Measurements from ENCODE around the gene RAB31. TPM values are rescaled to one million over a fixed set of nuclear protein-coding genes. Genes with fewer than 3 reads are reported as not detected.

Gene RAB31
- total and polyA plus RNA-seq, 11 donors: 3.2 to 67.7 (median 12.8) TPM

GRCh38 chr18:9698497-9698896 lies 9.6 kb upstream of the RAB31 start:
- no peaks in the 10 kb centered on the region for H3K36me3 ChIP-seq
- peaks cover 0 to 18% (median 0%) of the 10 kb centered on the region in 12 donors for H3K4me1 ChIP-seq
- DNase-seq (no peak), ATAC-seq (no peak)
- no peak overlapping the region for H3K4me3 ChIP-seq
- TF ChIP-seq CTCF (IDR thresholded peaks at IDR 0.05) (no peak), POLR2A (IDR thresholded peaks at IDR 0.05) (no peak)
- intact Hi-C loops (cut with DNase I): no loop called here
- no peaks in the 10 kb centered on the region for H3K9me3 ChIP-seq
- WGBS, 4 donors: 83 to 93% (median 90%) methylated on average over 4 of the region's 4 CpGs
- H3K27me3 ChIP-seq: no peaks in the 10 kb centered on the region
- H3K27ac ChIP-seq: no peak overlapping the region

- intact Hi-C loops (cut with DNase I): loop anchor here in 5 of 10 donors (10.0 kb wide), 4 partner anchors 64 to 824 kb away; partner anchors contain the start of genes VAPA (in 2 of the 5) and NAPG (in 1 of the 5)
- Histone ChIP-seq H3K4me1 (peaks cover 0 to 18% (median 0%) of the 10 kb centered on the region in 12 donors), H3K9me3 (no peaks in the 10 kb centered on the region), H3K36me3 (no peaks in the 10 kb centered on the region), H3K27me3 (no peaks in the 10 kb centered on the region), H3K27ac (no peak overlapping the region), H3K4me3 (no peak overlapping the region)
- ATAC-seq (no peak), DNase-seq (no peak)
- 60 to 78% (median 64%) methylated on average over 6 of the region's 6 CpGs for WGBS, 4 donors
- TF ChIP-seq CTCF (IDR thresholded peaks at IDR 0.05) (no peak), POLR2A (IDR thresholded peaks at IDR 0.05) (no peak)
Observed at GRCh38 chr18:9700261-9700796, 7.8 kb upstream of the RAB31 start.

- Histone ChIP-seq H3K4me3 (no peak overlapping the region), H3K27ac (peak overlapping the region in 1 of 12 donors; percentile 69), H3K27me3 (no peaks in the 10 kb centered on the region), H3K36me3 (no peaks in the 10 kb centered on the region), H3K9me3 (no peaks in the 10 kb centered on the region), H3K4me1 (peaks cover 0 to 18% (median 0%) of the 10 kb centered on the region in 12 donors)
- TF ChIP-seq POLR2A (IDR thresholded peaks at IDR 0.05) (no peak), CTCF (IDR thresholded peaks at IDR 0.05) (no peak)
- no peak for DNase-seq
- intact Hi-C loops (cut with DNase I): loop anchor here in 5 of 10 donors (10.0 kb wide), 4 partner anchors 63 to 823 kb away; partner anchors contain the start of genes VAPA (in 2 of the 5) and NAPG (in 1 of the 5)
- ATAC-seq: peak in 2 of 4 donors; percentile 37 to 53
- WGBS, 4 donors: 80 to 89% (median 85%) methylated on average over 11 of the region's 11 CpGs
Observed at GRCh38 chr18:9701609-9702349, 6.3 kb upstream of the RAB31 start.
